H1 (cell line): Measurements from ENCODE around the gene RNF141. TPM values are rescaled to one million over a fixed set of nuclear protein-coding genes. Genes with fewer than 3 reads are reported as not detected.

Source experiments
- CTCF ChIA-PET: fragments of 300-600 bp; sonication (Branson Sonifier 250); formaldehyde crosslinking; loops from one replicate; lab custom pipeline; 2021; ENCODE audit not compliant: partially characterized antibody; lab: Charles Lee
- POLR2A ChIA-PET: fragments of 300-600 bp; sonication (Branson Sonifier 250); formaldehyde crosslinking; loops from one replicate; lab custom pipeline; 2021; ENCODE audit warnings: inconsistent platforms; ENCODE audit not compliant: partially characterized antibody; lab: Charles Lee
- DNase-seq, 2 experiments: peaks; one replicate each; pipeline versions ENCODE4 v3.0.0 to v3.0.0-alpha.2; 2010 to 2022; ENCODE audit warnings: low spot score in 2 of 2, low read depth in 1 of 2, mixed read lengths in 1 of 2
- FAIRE-seq: peaks from 2 replicates; lab custom pipeline; 2011; peaks lifted over from hg19 to GRCh38; lab: Jason Lieb, UNC
- H2AFZ ChIP-seq: 2 replicates; pipeline ENCODE4 v1.8.1; 2012; ENCODE audit warnings: low read length, inconsistent platforms
- H2AK5ac ChIP-seq: 2 replicates; pipeline ENCODE4 v1.6.1; 2013; ENCODE audit warnings: low read depth, low read length
- H2BK120ac ChIP-seq: replicated peaks from 2 replicates; pipeline ENCODE3; 2013; ENCODE audit warnings: low read depth, low read length, inconsistent platforms
- H2BK12ac ChIP-seq: 2 replicates; pipeline ENCODE4 v1.6.1; 2013; ENCODE audit warnings: low read depth, low read length
- H2BK15ac ChIP-seq: 2 replicates; pipeline ENCODE4 v1.6.1; 2013; ENCODE audit warnings: low read length
- H2BK20ac ChIP-seq: 2 replicates; pipeline ENCODE4 v1.6.1; 2013; ENCODE audit warnings: low read length
- H2BK5ac ChIP-seq: 2 replicates; pipeline ENCODE4 v1.6.1; 2013; ENCODE audit warnings: low read depth, low read length
- H3K14ac ChIP-seq: 2 replicates; pipeline ENCODE4 v1.6.1; 2013; ENCODE audit warnings: inconsistent platforms; ENCODE audit not compliant: insufficient read length
- H3K18ac ChIP-seq: 2 replicates; pipeline ENCODE4 v1.6.1; 2013; ENCODE audit warnings: low read length; ENCODE audit errors: extremely low read depth
- H3K23ac ChIP-seq: 2 replicates; pipeline ENCODE4 v1.6.1; 2013; ENCODE audit warnings: inconsistent platforms; ENCODE audit not compliant: insufficient read length
- H3K23me2 ChIP-seq: 2 replicates; pipeline ENCODE4 v1.6.1; 2013; ENCODE audit warnings: low read depth, low read length
- H3K27ac ChIP-seq: 2 replicates; pipeline ENCODE4 v1.6.1; 2011; ENCODE audit warnings: low read depth, low read length, inconsistent platforms
- H3K27me3 ChIP-seq, 4 experiments: replicated peaks in 1 of 4; 1 replicate in 1 of 4; 2 replicates in 3 of 4; pipeline versions ENCODE4 v1.6.1 to v1.8.1; 2011 to 2013; ENCODE audit warnings: low read length in 3 of 4, mild to moderate bottlenecking in 3 of 4, inconsistent platforms in 2 of 4, mixed read lengths in 2 of 4, moderate library complexity in 1 of 4; ENCODE audit not compliant: control insufficient read depth in 3 of 4, insufficient read depth in 3 of 4; ENCODE audit errors: extremely low read depth in 1 of 4
- H3K36me3 ChIP-seq, 4 experiments: 2 replicates each; pipeline versions ENCODE4 v1.6.1 to v1.8.1; 2011 to 2013; ENCODE audit warnings: mild to moderate bottlenecking in 4 of 4, low read length in 3 of 4, moderate library complexity in 2 of 4, control low read depth in 1 of 4, inconsistent platforms in 1 of 4; ENCODE audit not compliant: insufficient read depth in 4 of 4, control insufficient read depth in 2 of 4
- H3K4ac ChIP-seq: replicated peaks from 2 replicates; pipeline ENCODE3; 2013; ENCODE audit warnings: low read length, low read depth, mixed read lengths, inconsistent platforms; ENCODE audit not compliant: insufficient read length
- H3K4me1 ChIP-seq, 4 experiments: replicated peaks in 1 of 4; 1 replicate in 1 of 4; 2 replicates in 3 of 4; pipeline versions ENCODE4 v1.6.1 to v1.8.1; 2011 to 2013; ENCODE audit warnings: low read length in 3 of 4, inconsistent platforms in 2 of 4, mixed read lengths in 1 of 4; ENCODE audit not compliant: insufficient read depth in 4 of 4, control insufficient read depth in 3 of 4
- H3K4me2 ChIP-seq, 2 experiments: 2 replicates each; pipeline versions ENCODE4 v1.6.1 to v1.8.1; 2011 to 2013; ENCODE audit warnings: low read depth in 2 of 2, low read length in 2 of 2, control low read depth in 1 of 2, inconsistent platforms in 1 of 2, mild to moderate bottlenecking in 1 of 2; ENCODE audit not compliant: insufficient read depth in 1 of 2
- H3K4me3 ChIP-seq, 4 experiments: fragments of 200-600, 300-600 bp in 1 of 4; sonication (generic), shearing (Covaris generic), sonication (Bioruptor Twin) in 1 of 4; 2 replicates each; pipeline versions ENCODE4 v1.5.1 to v1.8.1; 2011 to 2016; ENCODE audit warnings: low read length in 4 of 4, low read depth in 3 of 4, control low read depth in 2 of 4, inconsistent platforms in 2 of 4, mild to moderate bottlenecking in 2 of 4, mixed read lengths in 1 of 4, moderate library complexity in 1 of 4; ENCODE audit not compliant: insufficient read depth in 2 of 4; ENCODE audit errors: extremely low read depth in 1 of 4
- H3K56ac ChIP-seq: replicated peaks from 2 replicates; pipeline ENCODE3; 2013; ENCODE audit warnings: low read depth, mild to moderate bottlenecking, mixed read lengths, low read length, inconsistent platforms; ENCODE audit not compliant: insufficient read length
- H3K79me1 ChIP-seq: 2 replicates; pipeline ENCODE4 v1.6.1; 2013; ENCODE audit warnings: low read depth, low read length, control low read depth
- H3K79me2 ChIP-seq, 2 experiments: 2 replicates each; pipeline versions ENCODE4 v1.6.1 to v1.8.1; 2012 to 2013; ENCODE audit warnings: low read length in 2 of 2, mild to moderate bottlenecking in 2 of 2, inconsistent platforms in 1 of 2; ENCODE audit not compliant: insufficient read depth in 2 of 2, control insufficient read depth in 1 of 2
- H3K9ac ChIP-seq, 4 experiments: replicated peaks in 1 of 4; 1 replicate in 1 of 4; 2 replicates in 3 of 4; pipeline versions ENCODE4 v1.6.1 to v1.8.1; 2011 to 2013; ENCODE audit warnings: low read depth in 3 of 4, low read length in 3 of 4, control low read depth in 2 of 4, mild to moderate bottlenecking in 2 of 4, moderate library complexity in 2 of 4, inconsistent platforms in 1 of 4; ENCODE audit errors: extremely low read depth in 1 of 4
- H3K9me3 ChIP-seq, 2 experiments: 2 replicates each; pipeline versions ENCODE4 v1.6.1 to v1.8.1; 2012 to 2013; ENCODE audit warnings: mild to moderate bottlenecking in 2 of 2, moderate library complexity in 2 of 2, control low read depth in 1 of 2, inconsistent platforms in 1 of 2, low read depth in 1 of 2, low read length in 1 of 2, mixed read lengths in 1 of 2; ENCODE audit not compliant: insufficient read depth in 2 of 2
- H4K20me1 ChIP-seq, 2 experiments: replicated peaks in 1 of 2; 2 replicates each; pipeline versions ENCODE3 to v1.8.1; 2011 to 2013; ENCODE audit warnings: inconsistent platforms in 2 of 2, low read length in 2 of 2, mild to moderate bottlenecking in 1 of 2; ENCODE audit not compliant: insufficient read depth in 2 of 2, control insufficient read depth in 1 of 2
- H4K5ac ChIP-seq: 2 replicates; pipeline ENCODE4 v1.6.1; 2013; ENCODE audit warnings: low read length, low read depth, mixed read lengths, inconsistent platforms; ENCODE audit not compliant: insufficient read length
- H4K8ac ChIP-seq: 2 replicates; pipeline ENCODE4 v1.8.0; 2013; ENCODE audit warnings: mild to moderate bottlenecking, moderate library complexity, low read length, inconsistent platforms; ENCODE audit not compliant: insufficient read depth; ENCODE audit errors: extremely low read depth
- H4K91ac ChIP-seq: replicated peaks from 2 replicates; pipeline ENCODE3; 2013; ENCODE audit warnings: low read length, mixed read lengths, inconsistent platforms; ENCODE audit not compliant: insufficient read length
- ATF3 ChIP-seq: IDR thresholded peaks from 2 replicates; pipeline ENCODE4 v1.6.1; 2011; ENCODE audit warnings: low read depth, mild to moderate bottlenecking, low read length; ENCODE audit not compliant: insufficient read depth
- BACH1 ChIP-seq: IDR thresholded peaks from 2 replicates; pipeline ENCODE4 v1.6.1; 2012; ENCODE audit warnings: low read length, improper control_type of control experiment
- BCL11A ChIP-seq, 2 experiments: IDR thresholded peaks; one replicate each; pipeline ENCODE4 v1.6.1; 2011; ENCODE audit warnings: low read depth in 2 of 2, low read length in 2 of 2, mild to moderate bottlenecking in 2 of 2
- BRCA1 ChIP-seq: IDR thresholded peaks from 2 replicates; pipeline ENCODE4 v1.6.1; 2012; ENCODE audit warnings: low read depth, low read length, improper control_type of control experiment
- CBX8 ChIP-seq: fragments of 300-800, 300-1000 bp; sonication (generic); IDR thresholded peaks from 2 replicates; pipeline ENCODE4 v1.7.1; 2016; ENCODE audit warnings: low read depth, low read length, borderline replicate concordance
- GTF2F1 ChIP-seq: IDR thresholded peaks from 2 replicates; pipeline ENCODE4 v1.6.1; 2012; ENCODE audit warnings: low read depth, low read length, improper control_type of control experiment, borderline replicate concordance
- WGBS, 2 experiments: shearing (Covaris generic) in 1 of 2; methylation state at CpG; one replicate each; pipeline versions ENCODE4 v1.1.6 to v1.1.7; 2013 to 2015; ENCODE audit warnings: low lambda C conversion rate in 2 of 2, mixed read lengths in 2 of 2, inconsistent platforms in 1 of 2, low coverage in 1 of 2, missing lambda C conversion rate in 1 of 2; ENCODE audit not compliant: insufficient replicate concordance in 2 of 2, insufficient coverage in 1 of 2, insufficient read length in 1 of 2; ENCODE audit errors: extremely low coverage in 1 of 2, missing lambda C conversion rate in 1 of 2; 5-methylcytosine and 5-hydroxymethylcytosine counted together
- polyA plus RNA-seq, 7 experiments: library from polyadenylated mRNA; depleted of rRNA in 3 of 7; stranded (reverse) in 5 of 7; unstranded in 2 of 7; fragments of >200 nt in 5 of 7; fragments of 200-250 nt in 2 of 7; gene quantifications; 1 replicate in 5 of 7; 2 replicates in 1 of 7; 4 replicates in 1 of 7; pipeline versions ENCODE4 v1.2.1 to v1.2.3, GENCODE V29; 2011 to 2013; ENCODE audit warnings: missing spikeins in 2 of 7, mixed read lengths in 2 of 7
- total RNA-seq: library from RNA; stranded (reverse); fragmentation: NEBNext Ultra II Directional; extraction: Animal tissue kit (Norgen Biotek cat#: 25700); gene quantifications from 2 replicates; pipeline ENCODE4 v1.2.1, GENCODE V29; 2021

Gene RNF141
- total and polyA plus RNA-seq, 2 of the 8 experiments (the other 6 are each of a cell fraction or from before 2014, with no cell fraction given): 8.5 to 22.8 TPM

GRCh38 chr11:10522276-10522675 lies 18.7 kb downstream of the RNF141 start:
- FAIRE-seq: no peak

More at GRCh38 chr11:10522276-10522675, 18.7 kb downstream of the RNF141 start:
- Histone ChIP-seq H3K56ac (no peak overlapping the region), H2BK5ac (no peak overlapping the region), H4K8ac (no peak overlapping the region), H2BK20ac (no peak overlapping the region), H3K27me3 (no peaks in the 10 kb centered on the region), H3K79me1 (no peaks in the 10 kb centered on the region), H3K14ac (no peak overlapping the region), H2BK12ac (no peak overlapping the region), H2AK5ac (no peak overlapping the region), H3K79me2 (no peaks in the 10 kb centered on the region), H3K4me1 (no peaks in the 10 kb centered on the region), H3K4me2 (no peak overlapping the region), H3K23me2 (no peaks in the 10 kb centered on the region), H3K4me3 (no peak overlapping the region), H3K9me3 (no peaks in the 10 kb centered on the region), H3K4ac (no peak overlapping the region), H4K5ac (no peak overlapping the region), H3K23ac (no peak overlapping the region), H3K27ac (no peak overlapping the region), H4K91ac (no peak overlapping the region), H2AFZ (no peak overlapping the region), H3K9ac (no peak overlapping the region), H2BK120ac (no peak overlapping the region), H4K20me1 (no peaks in the 10 kb centered on the region), H3K18ac (no peak overlapping the region), H3K36me3 (peaks cover 0 to 8% (median 3%) of the 10 kb centered on the region in 4 experiments; a peak in 3 of 8 replicates), H2BK15ac (no peak overlapping the region)
- whole genome bisulfite sequencing, 2 experiments: 95% methylated on average over 1 of the region's 1 CpG; no CpG with 5 or more reads in 1 of the 2 experiments
- CTCF ChIA-PET: no interaction called here
- POLR2A ChIA-PET: no interaction called here
- TF ChIP-seq CBX8: no peak
- TF ChIP-seq BACH1: no peak
- no peak for TF ChIP-seq BCL11A (IDR thresholded peaks at IDR 0.05; ENCODE audit: low read depth in 2 of 2, low read length in 2 of 2)
- no peak for TF ChIP-seq ATF3
- no peak for TF ChIP-seq BRCA1
- TF ChIP-seq GTF2F1: no peak
- DNase-seq: no peak
